OCI-LY1 (cell line): ENCODE data around the gene CRYGD.

Source experiments
- H2AFZ ChIP-seq: fragments of 200-600 bp; sonication (generic), shearing (Covaris generic); 2 replicates; pipeline ENCODE4 v1.6.0; 2014; ENCODE audit warnings: antibody characterized with exemption, mild to moderate bottlenecking, low read length
- H3F3A ChIP-seq: fragments of 200-600 bp; sonication (generic), shearing (Covaris generic); 2 replicates; pipeline ENCODE4 v1.6.0; 2014; ENCODE audit warnings: mild to moderate bottlenecking, antibody characterized with exemption, low read length, moderate library complexity; ENCODE audit not compliant: insufficient read depth
- H3K27ac ChIP-seq: fragments of 200-600 bp; sonication (generic); 2 replicates; pipeline ENCODE4 v1.5.1; 2014; ENCODE audit warnings: low read length, mixed run types, mild to moderate bottlenecking, low read depth; ENCODE audit not compliant: poor library complexity, severe bottlenecking
- H3K27me3 ChIP-seq: fragments of 200-600 bp; sonication (generic); 2 replicates; pipeline ENCODE4 v1.6.0; 2014; ENCODE audit warnings: antibody characterized with exemption, mild to moderate bottlenecking, low read length, moderate library complexity; ENCODE audit not compliant: insufficient read depth
- H3K36me3 ChIP-seq: fragments of 200-600 bp; sonication (generic); 2 replicates; pipeline ENCODE4 v1.6.1; 2014; ENCODE audit warnings: mild to moderate bottlenecking, antibody characterized with exemption, low read length, moderate library complexity, mixed read lengths; ENCODE audit not compliant: insufficient read depth
- H3K4me1 ChIP-seq: fragments of 200-600 bp; sonication (generic); 2 replicates; pipeline ENCODE4 v1.5.1; 2014; ENCODE audit warnings: mild to moderate bottlenecking, low read length, moderate library complexity; ENCODE audit not compliant: insufficient read depth, severe bottlenecking
- H3K4me2 ChIP-seq: fragments of 200-600 bp; sonication (generic), shearing (Covaris generic); 2 replicates; pipeline ENCODE4 v1.6.1; 2014; ENCODE audit warnings: low read length
- H3K4me3 ChIP-seq: fragments of 200-600 bp; sonication (generic); 2 replicates; pipeline ENCODE4 v1.5.1; 2014; ENCODE audit warnings: low read length, low read depth, mild to moderate bottlenecking, mixed read lengths; ENCODE audit not compliant: poor library complexity, severe bottlenecking
- H3K79me2 ChIP-seq: fragments of 200-600 bp; shearing (Covaris generic); 2 replicates; pipeline ENCODE4 v1.6.1; 2016; ENCODE audit warnings: mixed run types, low read length, mixed read lengths; ENCODE audit not compliant: insufficient read depth
- H3K9ac ChIP-seq: fragments of 200-600 bp; sonication (generic), shearing (Covaris generic); 2 replicates; pipeline ENCODE4 v1.6.1; 2014; ENCODE audit warnings: mild to moderate bottlenecking, low read length, mixed read lengths
- H3K9me2 ChIP-seq: fragments of 200-600 bp; sonication (generic), shearing (Covaris generic); 2 replicates; pipeline ENCODE4 v1.6.1; 2014; ENCODE audit warnings: low read depth, mild to moderate bottlenecking, low read length, mixed read lengths
- H3K9me3 ChIP-seq: fragments of 200-600 bp; shearing (Covaris generic); 2 replicates; pipeline ENCODE4 v1.6.1; 2014; ENCODE audit warnings: low read length, mixed read lengths
- H4K20me1 ChIP-seq: fragments of 200-600 bp; sonication (generic), shearing (Covaris generic); 2 replicates; pipeline ENCODE4 v1.6.0; 2016; ENCODE audit warnings: mild to moderate bottlenecking, low read length; ENCODE audit not compliant: insufficient read depth
- EZH2 ChIP-seq: fragments of 200-600 bp; sonication (generic), shearing (Covaris generic); IDR thresholded peaks from 2 replicates; pipeline ENCODE4 v1.8.0; 2017; ENCODE audit warnings: borderline replicate concordance, mixed run types, mild to moderate bottlenecking, antibody characterized with exemption, low read length, moderate library complexity, mixed read lengths
- TF ChIP-seq, protein P1 (sequence below): fragments of 200-600 bp; sonication (generic), shearing (Covaris generic); IDR thresholded peaks from 2 replicates; pipeline ENCODE4 v1.5.1; 2017; ENCODE audit warnings: mild to moderate bottlenecking, antibody characterized with exemption, low read length, moderate library complexity, mixed read lengths

Gene CRYGD

DNA sequence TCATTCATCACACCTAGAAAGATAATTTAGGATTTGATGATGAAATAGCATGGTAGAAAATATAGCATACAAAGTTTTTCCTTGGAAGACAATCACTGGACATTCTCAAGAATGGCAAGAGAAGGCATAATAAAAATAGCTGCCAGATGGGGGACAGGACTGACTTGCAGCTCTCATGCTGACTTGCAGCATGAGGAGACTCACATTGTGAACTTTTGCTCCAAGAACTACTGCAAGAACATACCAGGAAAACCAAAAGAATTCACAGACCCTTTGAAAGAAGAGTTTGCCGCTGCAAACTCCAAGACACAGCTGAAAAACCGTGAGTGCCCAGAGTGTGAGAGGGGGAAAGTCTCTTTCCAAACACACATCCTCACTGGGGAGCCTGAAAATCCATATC is 47.0 kb downstream of the CRYGD start:
- H3K9ac ChIP-seq, result no peak overlapping the region
- no peak overlapping the region for H3K27ac ChIP-seq

DNA sequence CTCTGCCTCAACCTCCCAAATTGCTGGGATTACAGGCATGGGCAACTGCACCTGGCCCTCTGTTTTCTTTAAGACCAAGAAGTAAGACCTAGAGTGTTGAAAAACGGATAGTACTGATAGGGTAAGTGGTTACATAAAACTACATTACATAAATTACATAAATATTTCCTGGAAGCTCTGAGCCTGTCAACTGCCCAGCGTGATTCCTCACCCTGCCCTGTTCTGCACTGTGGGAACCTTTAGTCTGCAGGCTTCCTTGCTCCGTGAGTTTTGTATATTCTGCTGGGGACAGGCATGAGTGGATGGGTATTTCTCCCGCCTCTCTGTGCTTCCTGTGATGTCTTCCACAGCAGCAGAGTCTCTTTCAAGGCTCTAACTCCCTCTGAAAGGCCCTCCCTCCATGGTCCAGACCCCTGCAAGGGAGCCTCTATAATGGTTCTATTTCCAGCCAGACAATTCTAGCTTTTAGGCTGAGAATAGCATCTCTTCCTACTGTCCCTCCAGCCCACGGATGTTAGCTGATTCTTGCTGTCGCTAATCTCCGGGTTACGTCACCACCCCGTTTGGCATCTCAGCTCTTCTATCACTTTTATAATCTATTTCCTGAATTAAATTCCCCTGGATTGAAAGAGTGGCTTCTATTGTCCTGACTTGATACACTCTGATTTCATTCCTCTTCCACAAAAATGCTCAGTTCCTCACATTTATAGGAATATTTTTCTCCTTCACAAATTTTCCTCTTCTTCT is 49.5 kb downstream of the CRYGD start:
- Histone ChIP-seq H3K27ac (no peak overlapping the region), H3K4me3 (no peak overlapping the region), H3K27me3 (no peaks in the 10 kb centered on the region), H3K4me2 (no peak overlapping the region), H3K9ac (no peak overlapping the region), H3K4me1 (no peaks in the 10 kb centered on the region), H3K36me3 (no peaks in the 10 kb centered on the region), H3K79me2 (no peaks in the 10 kb centered on the region), H4K20me1 (no peaks in the 10 kb centered on the region), H2AFZ (no peak overlapping the region), H3K9me2 (no peaks in the 10 kb centered on the region), H3K9me3 (no peaks in the 10 kb centered on the region), H3F3A (no peaks in the 10 kb centered on the region)
- TF ChIP-seq EZH2, result no peak
- TF ChIP-seq, protein P1, sequence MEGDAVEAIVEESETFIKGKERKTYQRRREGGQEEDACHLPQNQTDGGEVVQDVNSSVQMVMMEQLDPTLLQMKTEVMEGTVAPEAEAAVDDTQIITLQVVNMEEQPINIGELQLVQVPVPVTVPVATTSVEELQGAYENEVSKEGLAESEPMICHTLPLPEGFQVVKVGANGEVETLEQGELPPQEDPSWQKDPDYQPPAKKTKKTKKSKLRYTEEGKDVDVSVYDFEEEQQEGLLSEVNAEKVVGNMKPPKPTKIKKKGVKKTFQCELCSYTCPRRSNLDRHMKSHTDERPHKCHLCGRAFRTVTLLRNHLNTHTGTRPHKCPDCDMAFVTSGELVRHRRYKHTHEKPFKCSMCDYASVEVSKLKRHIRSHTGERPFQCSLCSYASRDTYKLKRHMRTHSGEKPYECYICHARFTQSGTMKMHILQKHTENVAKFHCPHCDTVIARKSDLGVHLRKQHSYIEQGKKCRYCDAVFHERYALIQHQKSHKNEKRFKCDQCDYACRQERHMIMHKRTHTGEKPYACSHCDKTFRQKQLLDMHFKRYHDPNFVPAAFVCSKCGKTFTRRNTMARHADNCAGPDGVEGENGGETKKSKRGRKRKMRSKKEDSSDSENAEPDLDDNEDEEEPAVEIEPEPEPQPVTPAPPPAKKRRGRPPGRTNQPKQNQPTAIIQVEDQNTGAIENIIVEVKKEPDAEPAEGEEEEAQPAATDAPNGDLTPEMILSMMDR, result no peak

More for the DNA sequence above, 47.0 kb downstream of the CRYGD start:
- Histone ChIP-seq H3K4me3 (no peak overlapping the region), H3K9me2 (no peaks in the 10 kb centered on the region), H3K27me3 (no peaks in the 10 kb centered on the region), H3K79me2 (no peaks in the 10 kb centered on the region), H3K9me3 (no peaks in the 10 kb centered on the region), H2AFZ (no peak overlapping the region), H4K20me1 (no peaks in the 10 kb centered on the region), H3K4me2 (no peak overlapping the region), H3K36me3 (no peaks in the 10 kb centered on the region), H3F3A (no peaks in the 10 kb centered on the region), H3K4me1 (no peaks in the 10 kb centered on the region)
- TF ChIP-seq, protein P1, result no peak
- TF ChIP-seq EZH2, result no peak

DNA sequence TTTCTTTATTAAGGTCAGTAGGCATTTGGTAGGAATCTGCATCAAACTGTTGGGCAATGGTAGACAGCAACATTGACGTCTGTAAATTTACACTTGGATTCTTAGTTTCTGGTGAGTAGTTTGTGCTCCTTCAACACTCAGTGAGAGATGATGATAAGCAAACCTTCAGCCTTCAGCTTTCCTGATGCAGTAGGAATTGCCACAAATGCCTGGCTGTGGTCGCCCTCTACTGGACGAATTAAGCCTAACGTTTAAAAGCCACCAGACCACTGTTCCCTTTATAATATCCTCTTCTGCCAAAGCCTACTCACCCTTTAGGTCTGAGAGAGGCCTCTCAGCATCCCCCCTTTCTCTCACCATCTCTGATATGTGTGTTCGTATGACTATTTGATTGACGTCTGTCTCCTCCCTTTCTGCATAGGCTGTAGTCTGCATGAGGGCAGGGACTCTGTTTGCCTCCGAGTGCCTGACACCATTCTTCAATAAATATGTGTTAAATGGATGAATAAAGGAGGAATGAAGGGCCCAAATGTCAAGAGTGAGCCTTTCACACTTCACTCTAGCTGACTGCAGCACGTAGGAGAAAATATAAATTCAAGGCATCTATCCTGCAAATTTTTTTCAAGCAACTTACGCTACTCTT is 52.0 kb downstream of the CRYGD start:
- Histone ChIP-seq H3K27me3 (no peaks in the 10 kb centered on the region), H4K20me1 (no peaks in the 10 kb centered on the region), H3K79me2 (no peaks in the 10 kb centered on the region), H3K36me3 (no peaks in the 10 kb centered on the region), H3K27ac (no peak overlapping the region), H2AFZ (no peak overlapping the region), H3K9me2 (no peaks in the 10 kb centered on the region), H3K4me1 (no peaks in the 10 kb centered on the region), H3F3A (no peaks in the 10 kb centered on the region), H3K9me3 (no peaks in the 10 kb centered on the region), H3K4me2 (no peak overlapping the region), H3K4me3 (no peak overlapping the region), H3K9ac (no peak overlapping the region)
- TF ChIP-seq, protein P1, result peak; percentile 74
- TF ChIP-seq EZH2, result no peak
